22Rv1 (cell line): Measurements from ENCODE around the gene ABCA7.

Source experiments
- CTCF ChIP-seq: fragments of 450-650 bp; IDR thresholded peaks from 2 replicates; pipeline ENCODE4 v1.5.1; 2017; ENCODE audit warnings: mild to moderate bottlenecking
- ZFX ChIP-seq: fragments of 450-650 bp; IDR thresholded peaks from 2 replicates; pipeline ENCODE4 v1.6.1; 2017; ENCODE audit warnings: antibody characterized with exemption, borderline replicate concordance

DNA sequence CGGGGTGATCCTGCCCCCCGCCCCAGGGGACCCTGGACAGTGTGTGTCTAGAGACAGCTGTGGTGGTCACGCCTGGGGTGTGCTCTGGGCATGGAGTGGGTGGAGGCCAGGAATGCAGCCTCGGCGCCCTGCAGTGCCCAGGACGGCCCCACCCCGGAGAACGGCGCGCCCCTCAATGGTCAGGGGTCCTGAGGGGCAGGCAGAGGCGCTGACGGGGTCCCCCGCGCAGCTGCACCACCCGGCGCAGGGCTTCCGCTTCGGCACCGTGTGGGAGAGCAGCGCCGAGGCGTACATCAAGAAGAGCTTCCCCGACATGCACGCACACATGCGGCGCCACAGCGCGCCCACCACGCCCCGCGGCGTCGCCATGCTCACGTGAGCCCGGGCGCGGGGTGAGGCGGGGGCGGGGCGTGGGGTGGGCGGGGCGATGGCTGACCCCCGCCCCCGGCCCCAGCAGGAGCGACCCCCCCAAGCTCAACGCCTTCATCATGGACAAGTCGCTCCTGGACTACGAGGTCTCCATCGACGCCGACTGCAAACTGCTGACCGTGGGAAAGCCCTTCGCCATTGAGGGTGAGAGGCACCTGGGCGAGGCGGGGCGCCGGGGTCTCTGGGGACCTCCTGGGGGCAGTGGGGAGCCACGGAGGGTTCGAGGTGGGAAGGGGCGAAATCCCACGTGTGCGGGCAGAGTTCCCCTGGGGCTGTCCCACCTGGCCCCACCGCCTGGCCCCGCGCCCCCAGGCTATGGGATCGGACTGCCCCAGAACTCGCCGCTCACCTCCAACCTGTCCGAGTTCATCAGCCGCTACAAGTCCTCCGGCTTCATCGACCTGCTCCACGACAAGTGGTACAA lies 32.3 kb upstream of the ABCA7 start:
- TF ChIP-seq CTCF (no peak), ZFX (no peak)
